ENCODE data around the gene LRRC4B.

DNA sequence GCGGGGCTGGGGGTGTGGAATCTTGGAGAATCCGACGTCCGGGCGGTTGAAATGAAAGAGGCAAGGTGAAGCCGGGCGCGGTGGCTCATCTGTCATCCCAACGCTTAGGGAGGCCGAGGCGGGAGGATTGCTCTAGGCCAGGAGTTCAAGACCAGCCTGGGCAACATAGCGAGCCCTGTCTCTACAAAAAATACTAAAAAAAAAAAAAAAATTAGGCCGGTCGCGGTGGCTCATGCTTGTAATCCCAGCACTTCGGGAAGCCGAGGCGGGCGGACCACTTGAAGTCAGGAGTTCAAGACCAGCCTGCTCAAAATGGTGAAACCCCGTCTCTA is 91.4 kb downstream of the LRRC4B start:
- TF ChIP-seq, protein P1, sequence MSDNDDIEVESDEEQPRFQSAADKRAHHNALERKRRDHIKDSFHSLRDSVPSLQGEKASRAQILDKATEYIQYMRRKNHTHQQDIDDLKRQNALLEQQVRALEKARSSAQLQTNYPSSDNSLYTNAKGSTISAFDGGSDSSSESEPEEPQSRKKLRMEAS (IDR thresholded peaks at IDR 0.05) = no peak
- TF ChIP-seq ZNF709 (CRISPR knock-in tag; IDR thresholded peaks at IDR 0.05) = no peak
- TF ChIP-seq ZC3H4 (CRISPR knock-in tag; IDR thresholded peaks at IDR 0.05; ENCODE audit: borderline replicate concordance) = no peak
- no peak for TF ChIP-seq FOXM1 (CRISPR knock-in tag; IDR thresholded peaks at IDR 0.05)
- TF ChIP-seq YY1 (IDR thresholded peaks at IDR 0.05; ENCODE audit: insufficient read depth, insufficient replicate concordance, low read depth, low read length) = no peak
- TF ChIP-seq, protein P2, sequence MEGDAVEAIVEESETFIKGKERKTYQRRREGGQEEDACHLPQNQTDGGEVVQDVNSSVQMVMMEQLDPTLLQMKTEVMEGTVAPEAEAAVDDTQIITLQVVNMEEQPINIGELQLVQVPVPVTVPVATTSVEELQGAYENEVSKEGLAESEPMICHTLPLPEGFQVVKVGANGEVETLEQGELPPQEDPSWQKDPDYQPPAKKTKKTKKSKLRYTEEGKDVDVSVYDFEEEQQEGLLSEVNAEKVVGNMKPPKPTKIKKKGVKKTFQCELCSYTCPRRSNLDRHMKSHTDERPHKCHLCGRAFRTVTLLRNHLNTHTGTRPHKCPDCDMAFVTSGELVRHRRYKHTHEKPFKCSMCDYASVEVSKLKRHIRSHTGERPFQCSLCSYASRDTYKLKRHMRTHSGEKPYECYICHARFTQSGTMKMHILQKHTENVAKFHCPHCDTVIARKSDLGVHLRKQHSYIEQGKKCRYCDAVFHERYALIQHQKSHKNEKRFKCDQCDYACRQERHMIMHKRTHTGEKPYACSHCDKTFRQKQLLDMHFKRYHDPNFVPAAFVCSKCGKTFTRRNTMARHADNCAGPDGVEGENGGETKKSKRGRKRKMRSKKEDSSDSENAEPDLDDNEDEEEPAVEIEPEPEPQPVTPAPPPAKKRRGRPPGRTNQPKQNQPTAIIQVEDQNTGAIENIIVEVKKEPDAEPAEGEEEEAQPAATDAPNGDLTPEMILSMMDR (CRISPR knock-in tag; IDR thresholded peaks at IDR 0.05) = no peak
- TF ChIP-seq, protein P3, sequence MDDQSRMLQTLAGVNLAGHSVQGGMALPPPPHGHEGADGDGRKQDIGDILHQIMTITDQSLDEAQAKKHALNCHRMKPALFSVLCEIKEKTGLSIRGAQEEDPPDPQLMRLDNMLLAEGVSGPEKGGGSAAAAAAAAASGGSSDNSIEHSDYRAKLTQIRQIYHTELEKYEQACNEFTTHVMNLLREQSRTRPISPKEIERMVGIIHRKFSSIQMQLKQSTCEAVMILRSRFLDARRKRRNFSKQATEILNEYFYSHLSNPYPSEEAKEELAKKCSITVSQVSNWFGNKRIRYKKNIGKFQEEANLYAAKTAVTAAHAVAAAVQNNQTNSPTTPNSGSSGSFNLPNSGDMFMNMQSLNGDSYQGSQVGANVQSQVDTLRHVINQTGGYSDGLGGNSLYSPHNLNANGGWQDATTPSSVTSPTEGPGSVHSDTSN (CRISPR knock-in tag; IDR thresholded peaks at IDR 0.05; ENCODE audit: borderline replicate concordance) = no peak
- TF ChIP-seq ZNF768 (CRISPR knock-in tag; IDR thresholded peaks at IDR 0.05) = no peak

All from HepG2 (cell line).